NB4 (cell line): ENCODE results near the gene ZDHHC11.
"Not testable (repeated sequence)": the region's sequence is repeated elsewhere in the genome, so short reads cannot be mapped to it uniquely, and the experiment has no call there.

ENCODE experiments used
- DNase-seq: peaks from one replicate; pipeline ENCODE4 v3.0.0; 2010; ENCODE audit warnings: low read depth
- H3K4me3 ChIP-seq: one replicate; pipeline ENCODE4 v1.5.1; 2011; ENCODE audit warnings: mild to moderate bottlenecking, low read depth, low read length, moderate library complexity
- CTCF ChIP-seq: IDR thresholded peaks from one replicate; pipeline ENCODE4 v1.5.1; 2012; ENCODE audit warnings: low read depth, low read length
- MAX ChIP-seq: IDR thresholded peaks from 2 replicates; pipeline ENCODE4 v1.6.1; 2011; ENCODE audit warnings: low read depth, low read length
- MYC ChIP-seq: IDR thresholded peaks from 2 replicates; pipeline ENCODE4 v1.6.1; 2011; ENCODE audit warnings: low read depth, low read length
- POLR2A ChIP-seq: IDR thresholded peaks from 2 replicates; pipeline ENCODE4 v1.6.1; 2011; ENCODE audit warnings: mild to moderate bottlenecking; ENCODE audit not compliant: insufficient read length; ENCODE audit errors: extremely low read depth

The ZDHHC11 gene

GRCh38 chr5:775961-776861, 74.6 kb downstream of the ZDHHC11 start:
- no peak for DNase-seq
- no peak overlapping the region for H3K4me3 ChIP-seq

GRCh38 chr5:775595-775960, 75.2 kb downstream of the ZDHHC11 start:
- not testable (repeated sequence) for DNase-seq, H3K4me3 ChIP-seq

More at GRCh38 chr5:775961-776861, 74.6 kb downstream of the ZDHHC11 start:
- TF ChIP-seq POLR2A = no peak
- TF ChIP-seq CTCF = no peak
- no peak for TF ChIP-seq MYC
- no peak for TF ChIP-seq MAX

GRCh38 chr5:774854-775505, 75.8 kb downstream of the ZDHHC11 start:
- H3K4me3 ChIP-seq, DNase-seq: not testable (repeated sequence)

GRCh38 chr5:774304-774703, 76.5 kb downstream of the ZDHHC11 start:
- H3K4me3 ChIP-seq, DNase-seq: not testable (repeated sequence)

- DNase-seq = no peak
- H3K4me3 ChIP-seq = no peak overlapping the region
- TF ChIP-seq MYC (no peak), POLR2A (no peak)
Observed at GRCh38 chr5:773517-774264, 77.1 kb downstream of the ZDHHC11 start.

GRCh38 chr5:772931-773330, 77.9 kb downstream of the ZDHHC11 start:
- DNase-seq, H3K4me3 ChIP-seq: not testable (repeated sequence)

GRCh38 chr5:772547-772890, 78.3 kb downstream of the ZDHHC11 start:
- not testable (repeated sequence) for DNase-seq

GRCh38 chr5:771841-772546, 78.8 kb downstream of the ZDHHC11 start:
- DNase-seq, H3K4me3 ChIP-seq: not testable (repeated sequence)

More at GRCh38 chr5:772547-772890, 78.3 kb downstream of the ZDHHC11 start:
- not testable (repeated sequence) for H3K4me3 ChIP-seq

GRCh38 chr5:771087-771781, 79.6 kb downstream of the ZDHHC11 start:
- DNase-seq, H3K4me3 ChIP-seq: not testable (repeated sequence)

- not testable (repeated sequence) for H3K4me3 ChIP-seq
Observed at GRCh38 chr5:770585-770984, 80.2 kb downstream of the ZDHHC11 start.

GRCh38 chr5:769485-770145, 81.2 kb downstream of the ZDHHC11 start:
- H3K4me3 ChIP-seq, DNase-seq: not testable (repeated sequence)

More at GRCh38 chr5:770585-770984, 80.2 kb downstream of the ZDHHC11 start:
- not testable (repeated sequence) for DNase-seq
